Measurements from ENCODE around the gene PSMA5. TPM values are rescaled to one million over a fixed set of nuclear protein-coding genes. Genes with fewer than 3 reads are reported as not detected.

The PSMA5 gene
- total RNA-seq, 1 experiment from 2014 or later = 150 TPM

- H3K4me1 Mint-ChIP-seq = peaks cover 43% of the 10 kb centered on the region
- TF ChIP-seq ZNF671 (CRISPR knock-in tag; IDR thresholded peaks at IDR 0.05) = no peak
- no peak for TF ChIP-seq PRDM15 (CRISPR knock-in tag; IDR thresholded peaks at IDR 0.05)
- peak; percentile 98 for TF ChIP-seq NFYB (CRISPR knock-in tag; conservative IDR thresholded peaks at IDR 0.05; ENCODE audit: low read depth)
- no peak for TF ChIP-seq ZNF281 (CRISPR knock-in tag; IDR thresholded peaks at IDR 0.05)
- no peak for TF ChIP-seq ZNF425 (CRISPR knock-in tag; conservative IDR thresholded peaks at IDR 0.05)
- no peak for TF ChIP-seq NFE2L1 (CRISPR knock-in tag; IDR thresholded peaks at IDR 0.05)
- TF ChIP-seq ZNF423 (CRISPR knock-in tag; IDR thresholded peaks at IDR 0.05) = no peak
- TF ChIP-seq TCF7 (CRISPR knock-in tag; IDR thresholded peaks at IDR 0.05; ENCODE audit: low read depth) = no peak
- TF ChIP-seq NR3C1 (CRISPR knock-in tag; conservative IDR thresholded peaks at IDR 0.05; ENCODE audit: low read depth) = no peak
- TF ChIP-seq MLX (CRISPR knock-in tag; IDR thresholded peaks at IDR 0.05) = no peak
- TF ChIP-seq CDX4 (CRISPR knock-in tag; IDR thresholded peaks at IDR 0.05; ENCODE audit: borderline replicate concordance) = no peak
- TF ChIP-seq EMX1 (CRISPR knock-in tag; IDR thresholded peaks at IDR 0.05) = no peak
- TF ChIP-seq SMAD3 (CRISPR knock-in tag; IDR thresholded peaks at IDR 0.05; ENCODE audit: borderline replicate concordance) = no peak
- no peak for TF ChIP-seq IRF2 (CRISPR knock-in tag; IDR thresholded peaks at IDR 0.05; ENCODE audit: borderline replicate concordance, low read depth)
- no peak for TF ChIP-seq E2F1 (CRISPR knock-in tag; IDR thresholded peaks at IDR 0.05)
- no peak for TF ChIP-seq USF2 (CRISPR knock-in tag; IDR thresholded peaks at IDR 0.05)
- no peak for TF ChIP-seq GABPB1 (CRISPR knock-in tag; IDR thresholded peaks at IDR 0.05)
- TF ChIP-seq HMGA2 (CRISPR knock-in tag; IDR thresholded peaks at IDR 0.05) = 0 out of 2 replicates have a peak, but pooled peaks have one; percentile 29
- no peak for TF ChIP-seq CTCF (IDR thresholded peaks at IDR 0.05)
- TF ChIP-seq ETV6 (CRISPR knock-in tag; IDR thresholded peaks at IDR 0.05) = peak; percentile 33; the same call in 1 of the 2 replicates
These were observed 28.5 kb downstream of the PSMA5 start, which contains the start of gene SORT1 for GRCh38 chr1:109397581-109398342. SORT1 (minus strand) TSS chr1:109397918; CDS start chr1:109397892, 26 bp downstream.

More at GRCh38 chr1:109397581-109398342, 28.5 kb downstream of the PSMA5 start, which contains the start of gene SORT1:
- POLR2A ChIA-PET = interaction anchor here (0.5 to 2.1 kb wide), 16 partner anchors 13 to 470 kb away, joined by 3 to 21 read pairs (median 3); partner anchors contain the start of genes ATXN7L2 and PSRC1
- H3K27ac Mint-ChIP-seq = peak within 1 kb of the TSS; percentile 97
- no peaks in the 10 kb centered on the region for H3K9me3 Mint-ChIP-seq
- H3K27me3 Mint-ChIP-seq (ENCODE audit: low read depth) = no peaks in the 10 kb centered on the region
- H3K4me3 Mint-ChIP-seq = peak within 1 kb of the TSS; percentile 95
- CTCF ChIA-PET = interaction anchor here (0.6 to 4.4 kb wide), 47 partner anchors 9 to 915 kb away, joined by 3 to 68 read pairs (median 5); partner anchors contain the start of genes ATXN7L2, CELSR2, CYB561D1 and MYBPHL
- H3K36me3 Mint-ChIP-seq = 0 out of 2 replicates have a peak, but pooled peaks cover 3% of the 10 kb centered on the region
- DNase-seq (ENCODE audit: low spot score) = peak; percentile 97
- peak; percentile 99 for ATAC-seq

Data from WTC11 (cell line).